GM12878 (cell line): Measurements from ENCODE around the gene TNKS2. TPM values are rescaled to one million over a fixed set of nuclear protein-coding genes. Genes with fewer than 3 reads are reported as not detected.

Source experiments
- ATAC-seq: fragments of 200-7000 bp; cut with Tn5 transposase; 3 replicates; pipeline ENCODE4 v1.9.1; 2020; ENCODE audit warnings: mild to moderate bottlenecking, moderate library complexity
- BruUV-seq: library from RNA; stranded (reverse); fragments of 400-500 nt; replicated peaks from 2 replicates; lab custom pipeline; 2021; lab: Mats Ljungman, UMichigan
- CTCF ChIA-PET: fragments of 300-600 bp; sonication (Branson Sonifier 250); formaldehyde crosslinking; extraction: SDS; loops from one replicate; lab custom pipeline; 2021; ENCODE audit warnings: inconsistent platforms; lab: Yijun Ruan, JAX
- POLR2A ChIA-PET: fragments of 350-600 bp; formaldehyde crosslinking; extraction: SDS; loops from one replicate; lab custom pipeline; 2021; ENCODE audit warnings: inconsistent platforms; lab: Charles Lee
- RAD21 ChIA-PET: fragments of 300-600 bp; sonication (Branson Sonifier 250); formaldehyde crosslinking; loops from one replicate; lab custom pipeline; 2023; ENCODE audit warnings: antibody characterized with exemption; ENCODE audit not compliant: unreplicated experiment; lab: Charles Lee
- SMC1A ChIA-PET: fragments of 300-600 bp; sonication (Branson Sonifier 250); formaldehyde crosslinking; loops from one replicate; lab custom pipeline; 2023; ENCODE audit not compliant: unreplicated experiment, uncharacterized antibody; lab: Charles Lee
- DNase-seq: peaks from one replicate; pipeline ENCODE4 v3.0.0-alpha.2; 2011; ENCODE audit warnings: low read depth, low spot score
- FAIRE-seq: peaks from 3 replicates; lab custom pipeline; 2011; peaks lifted over from hg19 to GRCh38; lab: Jason Lieb, UNC
- H2AFZ ChIP-seq: 2 replicates; pipeline ENCODE4 v1.6.0; 2011; ENCODE audit warnings: low read depth, low read length, control low read depth; ENCODE audit not compliant: control insufficient read depth
- H3K27ac ChIP-seq: 2 replicates; pipeline ENCODE4 v1.5.1; 2011; ENCODE audit warnings: control low read depth; ENCODE audit not compliant: control insufficient read depth, insufficient read depth
- H3K27me3 ChIP-seq, 2 experiments: replicated peaks in 1 of 2; 2 replicates each; pipeline versions ENCODE4 v1.6.0 to v1.6.1; 2011; ENCODE audit warnings: low read length in 1 of 2; ENCODE audit not compliant: control insufficient read depth in 2 of 2, insufficient read depth in 2 of 2
- H3K36me3 ChIP-seq, 2 experiments: 2 replicates each; pipeline ENCODE4 v1.5.1; 2011; ENCODE audit warnings: low read length in 1 of 2; ENCODE audit not compliant: control insufficient read depth in 2 of 2, insufficient read depth in 2 of 2
- H3K4me1 ChIP-seq: 2 replicates; pipeline ENCODE4 v1.6.1; 2011; ENCODE audit warnings: mild to moderate bottlenecking, low read length, moderate library complexity, mixed read lengths; ENCODE audit not compliant: control insufficient read depth, insufficient read depth
- H3K4me2 ChIP-seq: 2 replicates; pipeline ENCODE4 v1.6.0; 2011; ENCODE audit warnings: control low read depth; ENCODE audit not compliant: control insufficient read depth, insufficient read depth
- H3K4me3 ChIP-seq: fragments of 200-600 bp; sonication (generic); 2 replicates; pipeline ENCODE4 v1.5.1; 2016
- H3K79me2 ChIP-seq: 2 replicates; pipeline ENCODE4 v1.6.0; 2011; ENCODE audit warnings: low read length; ENCODE audit not compliant: control insufficient read depth, insufficient read depth
- H3K9ac ChIP-seq: 2 replicates; pipeline ENCODE4 v1.8.0; 2011; ENCODE audit warnings: low read length, control low read depth, mixed read lengths; ENCODE audit not compliant: control insufficient read depth, insufficient read depth
- H3K9me3 ChIP-seq: replicated peaks from 3 replicates; pipeline ENCODE4 v1.5.1; 2011; ENCODE audit warnings: mild to moderate bottlenecking, low read length; ENCODE audit not compliant: control insufficient read depth, insufficient read depth
- H4K20me1 ChIP-seq: 2 replicates; pipeline ENCODE4 v1.6.0; 2011; ENCODE audit not compliant: control insufficient read depth, insufficient read depth
- RAD51 ChIP-seq: fragments of 450-650 bp; IDR thresholded peaks from 2 replicates; pipeline ENCODE4 v1.6.1; 2016; ENCODE audit warnings: moderate library complexity, mild to moderate bottlenecking, inconsistent platforms
- WGBS: methylation state at CpG from one replicate; pipeline ENCODE4 v1.1.6; 2016; ENCODE audit warnings: low lambda C conversion rate; ENCODE audit not compliant: insufficient replicate concordance, insufficient coverage; ENCODE audit errors: missing lambda C conversion rate; 5-methylcytosine and 5-hydroxymethylcytosine counted together
- in situ Hi-C: fragments of 300-500 bp; cut with MboI; formaldehyde crosslinking; loops from 9 replicates; pipeline ENCODE4 v1.14.3; 2018; ENCODE audit warnings: mixed read lengths
- intact Hi-C: fragments of 100-400 bp; cut with micrococcal nuclease; formaldehyde crosslinking; loops from one replicate; pipeline ENCODE4 v1.14.2; 2022; ENCODE audit not compliant: unreplicated experiment
- polyA plus RNA-seq, 11 experiments: library from polyadenylated mRNA; depleted of rRNA in 4 of 11; unstranded in 6 of 11; stranded (reverse) in 5 of 11; fragments of >200 nt; fragmentation: Nextera tagmentation in 4 of 11; fragmentation: Illumina TruSeq in 1 of 11; extraction: Ambion mirVana in 4 of 11; extraction: Trizol in 1 of 11; gene quantifications; 1 replicate in 1 of 11; 2 replicates in 10 of 11; pipeline versions ENCODE4 v1.2.1 to v1.2.3, GENCODE V29; 2011 to 2016; ENCODE audit warnings: inconsistent platforms in 2 of 11, missing spikeins in 2 of 11, low read depth in 1 of 11
- total RNA-seq, 4 experiments: library from RNA; depleted of rRNA in 3 of 4; stranded (reverse); fragments of >200 nt in 3 of 4; fragmentation: Illumina TruSeq in 1 of 4; extraction: Trizol in 1 of 4; gene quantifications; 2 replicates each; pipeline versions ENCODE4 v1.2.1 to v1.2.3, GENCODE V29; 2013 to 2021
- TF ChIP-seq, protein P1 (sequence below): fragments of 450-650 bp; IDR thresholded peaks from 2 replicates; pipeline ENCODE4 v1.6.1; 2017; ENCODE audit warnings: low read depth, mild to moderate bottlenecking, moderate library complexity

TNKS2 gene
- total and polyA plus RNA-seq, 10 of the 15 experiments (the other 5 are each of a cell fraction or from before 2014, with no cell fraction given): 2.9 to 24.2 (median 6.9) TPM

DNA sequence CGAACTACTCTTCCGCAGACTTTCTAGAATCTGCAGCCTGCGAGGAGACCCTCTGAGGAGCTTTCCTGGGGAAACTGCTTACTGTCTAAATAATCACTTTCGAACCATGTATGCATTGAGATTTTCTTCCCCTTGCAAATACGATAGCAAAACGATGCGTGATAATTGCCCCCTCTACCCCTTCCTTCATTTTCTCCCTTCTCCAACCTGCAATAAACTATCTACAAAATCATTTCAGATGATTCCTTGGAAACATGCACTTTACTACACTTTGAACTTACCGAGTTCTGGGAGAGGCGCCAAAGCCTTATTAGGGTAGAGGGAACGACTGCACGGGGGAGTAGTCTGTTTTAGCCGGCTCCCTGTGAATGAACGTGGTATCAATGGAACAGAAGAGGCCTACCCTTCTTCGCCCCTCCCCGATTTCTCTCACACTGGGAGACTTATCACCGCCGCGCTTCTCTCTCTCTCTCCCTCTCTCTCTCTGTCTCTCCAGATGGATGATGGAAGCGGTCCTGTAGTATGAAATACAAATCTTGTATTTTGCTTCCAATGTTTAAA lies 111.0 kb downstream of the TNKS2 start, which contains the start of gene FGFBP3:
FGFBP3 (minus strand) TSS at position 370 of the 561 bp plus-strand sequence. CDS start 517 bp downstream, outside the sequence.
- RAD21 ChIA-PET: interaction anchor here (0.8 kb wide), 1 partner anchor 14 kb away, joined by 3 read pairs; the partner anchor contains the start of gene BTAF1
- ATAC-seq: peak; percentile 9
- H3K27me3 ChIP-seq: no peaks in the 10 kb centered on the region; a peak in 1 of 4 replicates
- peak within 1 kb of the TSS; percentile 93 for H2AFZ ChIP-seq
- H3K4me1 ChIP-seq: no peaks in the 10 kb centered on the region; the same call in 1 of the 2 replicates
- H3K4me3 ChIP-seq: peak within 1 kb of the TSS; percentile 82
- WGBS: 2% methylated on average over 17 of the region's 19 CpGs
- TF ChIP-seq RAD51: no peak
- TF ChIP-seq, protein P1, sequence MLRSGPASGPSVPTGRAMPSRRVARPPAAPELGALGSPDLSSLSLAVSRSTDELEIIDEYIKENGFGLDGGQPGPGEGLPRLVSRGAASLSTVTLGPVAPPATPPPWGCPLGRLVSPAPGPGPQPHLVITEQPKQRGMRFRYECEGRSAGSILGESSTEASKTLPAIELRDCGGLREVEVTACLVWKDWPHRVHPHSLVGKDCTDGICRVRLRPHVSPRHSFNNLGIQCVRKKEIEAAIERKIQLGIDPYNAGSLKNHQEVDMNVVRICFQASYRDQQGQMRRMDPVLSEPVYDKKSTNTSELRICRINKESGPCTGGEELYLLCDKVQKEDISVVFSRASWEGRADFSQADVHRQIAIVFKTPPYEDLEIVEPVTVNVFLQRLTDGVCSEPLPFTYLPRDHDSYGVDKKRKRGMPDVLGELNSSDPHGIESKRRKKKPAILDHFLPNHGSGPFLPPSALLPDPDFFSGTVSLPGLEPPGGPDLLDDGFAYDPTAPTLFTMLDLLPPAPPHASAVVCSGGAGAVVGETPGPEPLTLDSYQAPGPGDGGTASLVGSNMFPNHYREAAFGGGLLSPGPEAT: 0 out of 2 replicates have a peak, but pooled peaks have one; percentile 12
- CTCF ChIA-PET: interaction anchor here (0.6 to 2.4 kb wide), 5 partner anchors 12 to 612 kb away, joined by 3 to 11 read pairs (median 5); partner anchors contain the start of gene BTAF1
- H3K9ac ChIP-seq: peak within 1 kb of the TSS; percentile 50
- SMC1A ChIA-PET: interaction anchor here (0.6 to 2.6 kb wide), 4 partner anchors 12 to 1159 kb away, joined by 3 to 10 read pairs (median 6); partner anchors contain the start of gene BTAF1
- peak; percentile 7 for FAIRE-seq
- no peaks in the 10 kb centered on the region for H4K20me1 ChIP-seq
- in situ Hi-C loops (loop anchor here (5.0 to 25.0 kb wide), 3 partner anchors 152 to 1022 kb away; no protein-coding TSS in a partner anchor), intact Hi-C loops (loop anchor here (2.0 to 5.0 kb wide), 2 partner anchors 52 to 412 kb away; no protein-coding TSS in a partner anchor)
- POLR2A ChIA-PET: interaction anchor here (2.8 kb wide), 1 partner anchor 15 kb away, joined by 9 read pairs; the partner anchor contains the start of gene BTAF1
- no peaks in the 10 kb centered on the region for H3K9me3 ChIP-seq
- H3K79me2 ChIP-seq: no peaks in the 10 kb centered on the region
- H3K4me2 ChIP-seq: peak within 1 kb of the TSS; percentile 96
- BruUV-seq: no TSS peak
- DNase-seq: no peak
- H3K27ac ChIP-seq: no peak within 1 kb of the TSS
- H3K36me3 ChIP-seq: no peaks in the 10 kb centered on the region
